H9 (cell line): Measurements from ENCODE around the gene SIPA1L2. TPM values are rescaled to one million over a fixed set of nuclear protein-coding genes. Genes with fewer than 3 reads are reported as not detected.

ENCODE experiments used
- DNase-seq: peaks from one replicate; pipeline ENCODE4 v3.0.0-alpha.2; 2017
- H2AFZ ChIP-seq: one replicate; pipeline ENCODE4 v1.6.1; 2013; ENCODE audit warnings: mild to moderate bottlenecking, low read length, control low read depth, moderate library complexity
- H2AK5ac ChIP-seq: 2 replicates; pipeline ENCODE4 v1.6.1; 2013; ENCODE audit warnings: low read length, control low read depth, mixed read lengths; ENCODE audit not compliant: insufficient read length
- H2BK120ac ChIP-seq: one replicate; pipeline ENCODE4 v1.6.1; 2013; ENCODE audit warnings: low read depth, mild to moderate bottlenecking, low read length, control low read depth, inconsistent platforms; ENCODE audit not compliant: poor library complexity, severe bottlenecking
- H2BK12ac ChIP-seq: 2 replicates; pipeline ENCODE4 v1.6.1; 2013; ENCODE audit warnings: low read length, control low read depth, mixed read lengths, low read depth; ENCODE audit not compliant: insufficient read length
- H2BK15ac ChIP-seq: 2 replicates; pipeline ENCODE4 v1.6.1; 2013; ENCODE audit warnings: low read depth, low read length, control low read depth
- H2BK20ac ChIP-seq: one replicate; pipeline ENCODE4 v1.6.1; 2013; ENCODE audit warnings: low read depth, mild to moderate bottlenecking, low read length, control low read depth, inconsistent platforms; ENCODE audit not compliant: poor library complexity, severe bottlenecking
- H2BK5ac ChIP-seq: 2 replicates; pipeline ENCODE4 v1.6.1; 2013; ENCODE audit warnings: low read length, control low read depth, mixed read lengths; ENCODE audit not compliant: insufficient read length
- H3K14ac ChIP-seq: 2 replicates; pipeline ENCODE4 v1.6.1; 2013; ENCODE audit warnings: low read length, control low read depth; ENCODE audit not compliant: insufficient read depth
- H3K18ac ChIP-seq: 2 replicates; pipeline ENCODE4 v1.6.1; 2013; ENCODE audit warnings: low read depth, mild to moderate bottlenecking, mixed read lengths, low read length, control low read depth; ENCODE audit not compliant: insufficient read length
- H3K23ac ChIP-seq: 2 replicates; pipeline ENCODE4 v1.6.1; 2013; ENCODE audit warnings: low read length, control low read depth, mixed read lengths, low read depth; ENCODE audit not compliant: insufficient read length
- H3K23me2 ChIP-seq: 2 replicates; pipeline ENCODE4 v1.6.1; 2013; ENCODE audit warnings: low read depth, mild to moderate bottlenecking, mixed read lengths, low read length, control low read depth; ENCODE audit not compliant: insufficient read length, poor library complexity, severe bottlenecking
- H3K27ac ChIP-seq: 2 replicates; pipeline ENCODE4 v1.5.1; 2013; ENCODE audit warnings: low read length, control low read depth, mixed read lengths, low read depth; ENCODE audit not compliant: insufficient read length
- H3K27me3 ChIP-seq: 2 replicates; pipeline ENCODE4 v1.6.1; 2013; ENCODE audit warnings: low read length, control low read depth, inconsistent platforms; ENCODE audit not compliant: insufficient read depth
- H3K4ac ChIP-seq: 2 replicates; pipeline ENCODE4 v1.6.1; 2013; ENCODE audit warnings: low read depth, mild to moderate bottlenecking, control low read depth, inconsistent platforms, low read length, moderate library complexity
- H3K4me1 ChIP-seq: 2 replicates; pipeline ENCODE4 v1.6.1; 2013; ENCODE audit warnings: low read length, control low read depth, inconsistent platforms; ENCODE audit not compliant: insufficient read depth
- H3K4me2 ChIP-seq: 2 replicates; pipeline ENCODE4 v1.6.1; 2013; ENCODE audit warnings: low read length, control low read depth, mixed read lengths; ENCODE audit not compliant: insufficient read length, insufficient read depth
- H3K56ac ChIP-seq: 2 replicates; pipeline ENCODE4 v1.6.1; 2013; ENCODE audit warnings: low read depth, mild to moderate bottlenecking, mixed read lengths, low read length, control low read depth; ENCODE audit not compliant: insufficient read length
- H3K79me1 ChIP-seq: 2 replicates; pipeline ENCODE4 v1.6.1; 2013; ENCODE audit warnings: low read depth, mild to moderate bottlenecking, moderate library complexity, low read length, control low read depth, inconsistent platforms; ENCODE audit not compliant: insufficient read depth, poor library complexity, severe bottlenecking
- H3K79me2 ChIP-seq: 2 replicates; pipeline ENCODE4 v1.6.1; 2013; ENCODE audit warnings: low read length, control low read depth, inconsistent platforms; ENCODE audit not compliant: insufficient read depth
- H3K9ac ChIP-seq: 2 replicates; pipeline ENCODE4 v1.6.1; 2013; ENCODE audit warnings: low read length, control low read depth, mixed read lengths; ENCODE audit not compliant: insufficient read length; ENCODE audit errors: extremely low read depth
- H3K9me3 ChIP-seq: one replicate; pipeline ENCODE4 v1.6.1; 2013; ENCODE audit warnings: low read depth, low read length, inconsistent platforms; ENCODE audit not compliant: control insufficient read depth
- H3T11ph ChIP-seq: one replicate; pipeline ENCODE4 v1.6.1; 2013; ENCODE audit warnings: mild to moderate bottlenecking, low read length, control low read depth, inconsistent platforms
- H4K20me1 ChIP-seq: one replicate; pipeline ENCODE4 v1.6.1; 2013; ENCODE audit not compliant: control insufficient read depth, insufficient read length, insufficient read depth
- H4K5ac ChIP-seq: 2 replicates; pipeline ENCODE4 v1.6.1; 2013; ENCODE audit warnings: low read depth, mild to moderate bottlenecking, mixed read lengths, low read length, control low read depth; ENCODE audit not compliant: insufficient read length
- H4K8ac ChIP-seq: replicated peaks from 2 replicates; pipeline ENCODE4 v1.6.1; 2013; ENCODE audit warnings: low read length, control low read depth, mixed read lengths, low read depth; ENCODE audit not compliant: insufficient read length
- H4K91ac ChIP-seq: 2 replicates; pipeline ENCODE4 v1.6.1; 2013; ENCODE audit warnings: low read depth, mild to moderate bottlenecking, moderate library complexity, mixed read lengths, low read length, control low read depth; ENCODE audit not compliant: insufficient read length
- H3K27ac Mint-ChIP-seq, 3 experiments: 2 replicates in 2 of 3; 3 replicates in 1 of 3; pipeline ENCODE4 v1.8.0; 2020 to 2021; ENCODE audit warnings: mixed read lengths in 3 of 3, mild to moderate bottlenecking in 1 of 3, moderate library complexity in 1 of 3
- H3K27me3 Mint-ChIP-seq: 2 replicates; pipeline ENCODE4 v1.8.0; 2021; ENCODE audit warnings: low read depth, mild to moderate bottlenecking, moderate library complexity, mixed read lengths
- H3K36me3 Mint-ChIP-seq, 3 experiments: 2 replicates in 2 of 3; 3 replicates in 1 of 3; pipeline ENCODE4 v1.8.0; 2020 to 2021; ENCODE audit warnings: low read depth in 3 of 3, mixed read lengths in 3 of 3; ENCODE audit not compliant: insufficient read depth in 1 of 3
- H3K4me1 Mint-ChIP-seq, 2 experiments: 2 replicates each; pipeline ENCODE4 v1.8.0; 2020; ENCODE audit warnings: mixed read lengths in 2 of 2
- H3K4me3 Mint-ChIP-seq, 2 experiments: 2 replicates in 1 of 2; 3 replicates in 1 of 2; pipeline ENCODE4 v1.8.0; 2020 to 2021; ENCODE audit warnings: mild to moderate bottlenecking in 2 of 2, mixed read lengths in 2 of 2, moderate library complexity in 1 of 2
- H3K9me3 Mint-ChIP-seq, 2 experiments: 2 replicates in 1 of 2; 3 replicates in 1 of 2; pipeline ENCODE4 v1.8.0; 2020; ENCODE audit warnings: mild to moderate bottlenecking in 2 of 2, mixed read lengths in 2 of 2, moderate library complexity in 1 of 2
- CTCF ChIP-seq: fragments of 200-600 bp; sonication (generic); conservative IDR thresholded peaks from 3 replicates; pipeline ENCODE4 v1.8.0; 2021; ENCODE audit warnings: antibody characterized with exemption, mild to moderate bottlenecking
- WGBS: extraction: QIAGEN DNeasy Blood & Tissue Kit; methylation state at CpG from one replicate; pipeline ENCODE4 v1.1.7; 2013; ENCODE audit warnings: missing lambda C conversion rate, low lambda C conversion rate, mixed read lengths; ENCODE audit not compliant: insufficient read length; ENCODE audit errors: extremely low coverage; 5-methylcytosine and 5-hydroxymethylcytosine counted together
- total RNA-seq: library from RNA; stranded (reverse); gene quantifications from 2 replicates; pipeline ENCODE4 v1.2.1, GENCODE V29; 2021

SIPA1L2 gene
- total RNA-seq, 1 experiment from 2014 or later, result 5.2 TPM

DNA sequence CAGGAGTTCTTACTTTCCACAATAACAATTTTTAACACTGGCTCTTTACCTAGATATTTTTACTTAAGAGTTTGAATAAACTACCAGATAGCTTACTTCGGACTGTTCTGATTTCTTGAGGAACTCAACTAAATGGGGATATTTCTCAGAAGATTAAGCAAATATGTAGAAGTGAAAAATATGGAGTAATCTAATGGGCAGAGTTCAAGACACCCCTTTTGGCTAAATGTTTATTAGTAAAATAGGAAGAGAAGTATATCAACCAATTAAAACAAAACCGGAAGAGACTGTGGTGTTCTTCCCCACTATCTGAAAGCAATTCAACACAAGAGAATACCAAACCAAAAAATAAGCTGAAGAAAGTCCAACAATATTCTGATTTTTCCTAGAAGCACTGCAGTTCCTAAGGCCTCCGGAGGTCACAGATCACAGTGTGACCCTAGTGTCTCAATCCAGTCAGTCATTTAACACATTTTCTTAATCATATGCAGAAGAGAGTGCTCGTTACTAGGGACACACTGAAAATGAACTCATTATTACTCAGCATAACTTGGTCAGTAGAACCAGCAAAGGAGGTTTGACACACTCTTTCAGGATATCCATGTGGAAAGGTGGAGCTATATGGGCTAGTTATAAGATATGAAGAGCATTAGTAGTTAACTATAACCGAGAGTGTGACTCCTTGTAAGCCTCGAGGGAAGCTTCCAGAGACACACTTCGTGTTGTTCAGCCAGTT is 5.2 kb downstream of the SIPA1L2 start:
- H3T11ph ChIP-seq, result no peak overlapping the region
- H2BK20ac ChIP-seq, result no peak overlapping the region
- no CpG with 5 or more reads among the region's 7 CpGs for WGBS
- H2BK15ac ChIP-seq, result no peak overlapping the region
- no peaks in the 10 kb centered on the region for H3K9me3 ChIP-seq
- TF ChIP-seq CTCF, result no peak
- H4K8ac ChIP-seq, result no peak overlapping the region
- H2AK5ac ChIP-seq, result no peak overlapping the region
- no peak overlapping the region for H2BK12ac ChIP-seq
- no peaks in the 10 kb centered on the region; a peak in 1 of 7 replicates for H3K36me3 Mint-ChIP-seq
- no peak for DNase-seq
- no peaks in the 10 kb centered on the region for H3K79me2 ChIP-seq
- no peaks in the 10 kb centered on the region for H4K20me1 ChIP-seq
- no peak overlapping the region for H4K91ac ChIP-seq
- H3K79me1 ChIP-seq, result no peaks in the 10 kb centered on the region
- H3K27ac ChIP-seq, result no peak overlapping the region
- H3K14ac ChIP-seq, result no peak overlapping the region
- no peak overlapping the region for H3K4me3 Mint-ChIP-seq
- no peak overlapping the region for H4K5ac ChIP-seq
- peaks cover 73 to 76% of the 10 kb centered on the region in 2 experiments for H3K4me1 Mint-ChIP-seq
- no peak overlapping the region for H2BK5ac ChIP-seq
- H3K18ac ChIP-seq, result no peak overlapping the region
- no peak overlapping the region for H3K4ac ChIP-seq
- H3K4me1 ChIP-seq, result peaks cover 12% of the 10 kb centered on the region; the same call in 1 of the 2 replicates
- H3K23me2 ChIP-seq, result peaks cover 3% of the 10 kb centered on the region
- H3K27me3 Mint-ChIP-seq, result peaks cover 23% of the 10 kb centered on the region
- no peak overlapping the region for H2AFZ ChIP-seq
- no peak overlapping the region for H3K9ac ChIP-seq
- no peak overlapping the region for H3K27ac Mint-ChIP-seq
- H2BK120ac ChIP-seq, result no peak overlapping the region
- peaks cover 7% of the 10 kb centered on the region; the same call in 1 of the 2 replicates for H3K27me3 ChIP-seq
- no peaks in the 10 kb centered on the region for H3K9me3 Mint-ChIP-seq
- H3K23ac ChIP-seq, result no peak overlapping the region
- H3K56ac ChIP-seq, result no peak overlapping the region
- no peak overlapping the region for H3K4me2 ChIP-seq
